KMS-11 (cell line): ENCODE measurements around the gene ARHGEF39.

Experiments used
- H2AFZ ChIP-seq: fragments of 200-600 bp; sonication (generic); 2 replicates; pipeline ENCODE4 v1.6.1; 2016; ENCODE audit warnings: antibody characterized with exemption, mixed run types, low read depth
- H3K27ac ChIP-seq: fragments of 200-600 bp; sonication (generic); 2 replicates; pipeline ENCODE4 v1.6.1; 2016; ENCODE audit warnings: mild to moderate bottlenecking, mixed run types
- H3K27me3 ChIP-seq: fragments of 200-600 bp; sonication (generic); 2 replicates; pipeline ENCODE4 v1.6.1; 2017; ENCODE audit warnings: mild to moderate bottlenecking, low read depth, mixed run types, moderate library complexity; ENCODE audit not compliant: insufficient read depth
- H3K36me3 ChIP-seq: fragments of 200-600 bp; sonication (generic); 2 replicates; pipeline ENCODE4 v1.6.1; 2017; ENCODE audit warnings: mild to moderate bottlenecking, mixed run types; ENCODE audit not compliant: insufficient read depth
- H3K4me1 ChIP-seq: fragments of 200-600 bp; sonication (generic); 2 replicates; pipeline ENCODE4 v1.6.1; 2016; ENCODE audit warnings: mild to moderate bottlenecking, low read depth, mixed run types; ENCODE audit not compliant: poor library complexity, severe bottlenecking
- H3K4me2 ChIP-seq: fragments of 200-600 bp; sonication (generic); 2 replicates; pipeline ENCODE4 v1.7.0; 2016; ENCODE audit warnings: mild to moderate bottlenecking, mixed run types
- H3K4me3 ChIP-seq: fragments of 200-600 bp; sonication (generic); IDR thresholded peaks from 2 replicates; pipeline ENCODE4 v1.6.1; 2017; ENCODE audit warnings: low read depth, low read length, mixed read lengths; ENCODE audit not compliant: insufficient read depth
- H3K79me2 ChIP-seq: fragments of 200-600 bp; sonication (generic); 2 replicates; pipeline ENCODE4 v1.6.1; 2016; ENCODE audit warnings: low read depth, mixed run types; ENCODE audit not compliant: insufficient read depth
- H3K9ac ChIP-seq: fragments of 200-600 bp; sonication (generic); 2 replicates; pipeline ENCODE4 v1.6.1; 2016; ENCODE audit warnings: mild to moderate bottlenecking, mixed run types
- H4K20me1 ChIP-seq: fragments of 200-600 bp; sonication (generic); 2 replicates; pipeline ENCODE4 v1.6.1; 2016; ENCODE audit warnings: mild to moderate bottlenecking, mixed run types; ENCODE audit not compliant: insufficient read depth
- CTCF ChIP-seq: fragments of 200-600 bp; sonication (generic); conservative IDR thresholded peaks from 2 replicates; pipeline ENCODE4 v1.6.1; 2017; ENCODE audit warnings: low read depth, mild to moderate bottlenecking, antibody characterized with exemption, low read length, moderate library complexity, mixed read lengths

ARHGEF39 gene

GRCh38 chr9:35700942-35701341 is 35.9 kb upstream of the ARHGEF39 start:
- Histone ChIP-seq H3K36me3 (no peaks in the 10 kb centered on the region; the same call in 1 of the 2 replicates), H3K4me3 (no peak overlapping the region), H3K4me1 (no peaks in the 10 kb centered on the region), H3K9ac (no peak overlapping the region), H3K27ac (no peak overlapping the region), H2AFZ (no peak overlapping the region), H3K79me2 (no peaks in the 10 kb centered on the region), H3K4me2 (no peak overlapping the region), H3K27me3 (no peaks in the 10 kb centered on the region), H4K20me1 (no peaks in the 10 kb centered on the region)
- no peak for TF ChIP-seq CTCF

GRCh38 chr9:35700031-35700430 is 35.0 kb upstream of the ARHGEF39 start:
- TF ChIP-seq CTCF = no peak
- H3K27me3 ChIP-seq = no peaks in the 10 kb centered on the region
- H3K79me2 ChIP-seq = no peaks in the 10 kb centered on the region
- H2AFZ ChIP-seq = no peak overlapping the region
- H4K20me1 ChIP-seq = no peaks in the 10 kb centered on the region
- no peak overlapping the region for H3K4me3 ChIP-seq
- H3K4me2 ChIP-seq = no peak overlapping the region
- no peaks in the 10 kb centered on the region for H3K4me1 ChIP-seq
- H3K27ac ChIP-seq = no peak overlapping the region
- no peaks in the 10 kb centered on the region; the same call in 1 of the 2 replicates for H3K36me3 ChIP-seq
- no peak overlapping the region for H3K9ac ChIP-seq

- no peak overlapping the region for H3K4me3 ChIP-seq
- H3K4me2 ChIP-seq = no peak overlapping the region
- no peaks in the 10 kb centered on the region for H3K79me2 ChIP-seq
- H3K27ac ChIP-seq = no peak overlapping the region
- H2AFZ ChIP-seq = no peak overlapping the region
- no peaks in the 10 kb centered on the region for H4K20me1 ChIP-seq
- no peaks in the 10 kb centered on the region; the same call in 1 of the 2 replicates for H3K36me3 ChIP-seq
- H3K9ac ChIP-seq = no peak overlapping the region
- TF ChIP-seq CTCF = no peak
- H3K4me1 ChIP-seq = no peaks in the 10 kb centered on the region
- H3K27me3 ChIP-seq = no peaks in the 10 kb centered on the region
Measured at GRCh38 chr9:35698231-35698630, 33.2 kb upstream of the ARHGEF39 start.

- Histone ChIP-seq H2AFZ (no peak overlapping the region), H3K4me3 (no peak overlapping the region), H4K20me1 (no peaks in the 10 kb centered on the region), H3K4me2 (no peak overlapping the region), H3K4me1 (no peaks in the 10 kb centered on the region), H3K36me3 (no peaks in the 10 kb centered on the region; the same call in 1 of the 2 replicates), H3K9ac (no peak overlapping the region), H3K27me3 (no peaks in the 10 kb centered on the region), H3K27ac (no peak overlapping the region), H3K79me2 (no peaks in the 10 kb centered on the region)
- TF ChIP-seq CTCF = no peak
Measured at GRCh38 chr9:35697486-35697885, 32.5 kb upstream of the ARHGEF39 start.
